ENCODE results near the gene GIPC1. TPM values are rescaled to one million over a fixed set of nuclear protein-coding genes. Genes with fewer than 3 reads are reported as not detected.

The GIPC1 gene
- total and polyA plus RNA-seq, 9 of the 15 experiments (the other 6 are each of a cell fraction or from before 2014, with no cell fraction given), result 0.49 to 54.7 (median 24.8) TPM

DNA sequence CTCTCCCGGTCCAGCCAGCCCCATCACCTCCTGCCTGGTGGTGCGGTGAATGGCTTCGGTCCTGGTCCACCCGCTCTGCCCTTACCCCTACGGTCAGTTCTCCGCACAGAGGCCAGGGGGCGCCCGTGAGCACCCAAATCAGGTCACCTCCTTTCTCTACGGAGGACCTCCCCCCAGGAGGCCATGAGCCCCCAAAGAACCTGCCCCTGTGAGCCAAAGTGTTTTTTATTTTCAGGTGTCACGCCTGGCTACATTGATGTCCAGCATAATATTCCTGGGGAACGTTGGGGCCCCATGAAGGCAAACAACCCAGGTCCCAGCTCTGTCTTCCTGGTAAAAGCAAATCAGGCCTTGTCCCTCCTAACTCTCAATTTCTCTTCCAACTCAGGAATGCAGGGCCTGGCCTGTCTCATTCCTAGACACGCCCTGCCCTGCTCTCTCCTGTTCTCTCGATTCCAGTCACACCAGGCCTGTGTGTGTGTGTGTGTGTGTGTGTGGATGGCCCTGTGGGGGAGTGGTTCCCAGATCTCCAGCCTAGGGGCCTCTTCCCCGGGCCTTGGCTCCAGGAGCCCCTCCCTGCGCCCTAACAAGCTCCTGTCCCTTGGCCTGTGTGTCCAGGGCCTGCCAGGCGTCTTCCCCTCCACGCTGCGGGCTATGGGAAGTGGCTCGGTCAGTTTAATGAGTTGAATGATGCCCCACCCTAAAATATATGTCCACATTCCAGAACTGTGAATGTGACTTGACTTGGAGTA is 9.7 kb upstream of the GIPC1 start (continued):
- TF ChIP-seq, protein P1, sequence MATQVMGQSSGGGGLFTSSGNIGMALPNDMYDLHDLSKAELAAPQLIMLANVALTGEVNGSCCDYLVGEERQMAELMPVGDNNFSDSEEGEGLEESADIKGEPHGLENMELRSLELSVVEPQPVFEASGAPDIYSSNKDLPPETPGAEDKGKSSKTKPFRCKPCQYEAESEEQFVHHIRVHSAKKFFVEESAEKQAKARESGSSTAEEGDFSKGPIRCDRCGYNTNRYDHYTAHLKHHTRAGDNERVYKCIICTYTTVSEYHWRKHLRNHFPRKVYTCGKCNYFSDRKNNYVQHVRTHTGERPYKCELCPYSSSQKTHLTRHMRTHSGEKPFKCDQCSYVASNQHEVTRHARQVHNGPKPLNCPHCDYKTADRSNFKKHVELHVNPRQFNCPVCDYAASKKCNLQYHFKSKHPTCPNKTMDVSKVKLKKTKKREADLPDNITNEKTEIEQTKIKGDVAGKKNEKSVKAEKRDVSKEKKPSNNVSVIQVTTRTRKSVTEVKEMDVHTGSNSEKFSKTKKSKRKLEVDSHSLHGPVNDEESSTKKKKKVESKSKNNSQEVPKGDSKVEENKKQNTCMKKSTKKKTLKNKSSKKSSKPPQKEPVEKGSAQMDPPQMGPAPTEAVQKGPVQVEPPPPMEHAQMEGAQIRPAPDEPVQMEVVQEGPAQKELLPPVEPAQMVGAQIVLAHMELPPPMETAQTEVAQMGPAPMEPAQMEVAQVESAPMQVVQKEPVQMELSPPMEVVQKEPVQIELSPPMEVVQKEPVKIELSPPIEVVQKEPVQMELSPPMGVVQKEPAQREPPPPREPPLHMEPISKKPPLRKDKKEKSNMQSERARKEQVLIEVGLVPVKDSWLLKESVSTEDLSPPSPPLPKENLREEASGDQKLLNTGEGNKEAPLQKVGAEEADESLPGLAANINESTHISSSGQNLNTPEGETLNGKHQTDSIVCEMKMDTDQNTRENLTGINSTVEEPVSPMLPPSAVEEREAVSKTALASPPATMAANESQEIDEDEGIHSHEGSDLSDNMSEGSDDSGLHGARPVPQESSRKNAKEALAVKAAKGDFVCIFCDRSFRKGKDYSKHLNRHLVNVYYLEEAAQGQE (IDR thresholded peaks at IDR 0.05; ENCODE audit: borderline replicate concordance), result peak; percentile 53; the same call in 1 of the 2 replicates
- TF ChIP-seq, protein P1 (CRISPR knock-in tag; IDR thresholded peaks at IDR 0.05; ENCODE audit: low read depth), result no peak
- TF ChIP-seq RAD21 (CRISPR knock-in tag; conservative IDR thresholded peaks at IDR 0.05 in 1 of 2, IDR thresholded peaks at IDR 0.05 in 1 of 2) (peak in 1 of 2 experiments; percentile 66; a peak in 2 of 4 replicates), ZNF77 (CRISPR knock-in tag; IDR thresholded peaks at IDR 0.05) (no peak), HDAC6 (IDR thresholded peaks at IDR 0.05; ENCODE audit: low read depth, low read length) (no peak), MAZ (CRISPR knock-in tag; conservative IDR thresholded peaks at IDR 0.05 in 1 of 2, IDR thresholded peaks at IDR 0.05 in 1 of 2) (peak in 1 of 2 experiments; percentile 46; a peak in 1 of 4 replicates), POLR2B (IDR thresholded peaks at IDR 0.05; ENCODE audit: low read depth, partially characterized antibody) (no peak), GABPB1 (CRISPR knock-in tag; IDR thresholded peaks at IDR 0.05) (0 out of 2 replicates have a peak, but pooled peaks have one; percentile 11), ZBTB7A (IDR thresholded peaks at IDR 0.05; ENCODE audit: borderline replicate concordance, control insufficient read depth, low read depth, low read length) (peak; percentile 50; the same call in 1 of the 2 replicates), KLF1 (tag; IDR thresholded peaks at IDR 0.05) (no peak), SMC3 (conservative IDR thresholded peaks at IDR 0.05; ENCODE audit: insufficient read depth, low read depth, low read length) (peak; percentile 35; the same call in 1 of the 2 replicates), ZNF79 (CRISPR knock-in tag; IDR thresholded peaks at IDR 0.05; ENCODE audit: low read depth) (no peak), FOXP1 (CRISPR knock-in tag; IDR thresholded peaks at IDR 0.05) (peak; percentile 53; the same call in 1 of the 2 replicates)
- TF ChIP-seq, protein P2, sequence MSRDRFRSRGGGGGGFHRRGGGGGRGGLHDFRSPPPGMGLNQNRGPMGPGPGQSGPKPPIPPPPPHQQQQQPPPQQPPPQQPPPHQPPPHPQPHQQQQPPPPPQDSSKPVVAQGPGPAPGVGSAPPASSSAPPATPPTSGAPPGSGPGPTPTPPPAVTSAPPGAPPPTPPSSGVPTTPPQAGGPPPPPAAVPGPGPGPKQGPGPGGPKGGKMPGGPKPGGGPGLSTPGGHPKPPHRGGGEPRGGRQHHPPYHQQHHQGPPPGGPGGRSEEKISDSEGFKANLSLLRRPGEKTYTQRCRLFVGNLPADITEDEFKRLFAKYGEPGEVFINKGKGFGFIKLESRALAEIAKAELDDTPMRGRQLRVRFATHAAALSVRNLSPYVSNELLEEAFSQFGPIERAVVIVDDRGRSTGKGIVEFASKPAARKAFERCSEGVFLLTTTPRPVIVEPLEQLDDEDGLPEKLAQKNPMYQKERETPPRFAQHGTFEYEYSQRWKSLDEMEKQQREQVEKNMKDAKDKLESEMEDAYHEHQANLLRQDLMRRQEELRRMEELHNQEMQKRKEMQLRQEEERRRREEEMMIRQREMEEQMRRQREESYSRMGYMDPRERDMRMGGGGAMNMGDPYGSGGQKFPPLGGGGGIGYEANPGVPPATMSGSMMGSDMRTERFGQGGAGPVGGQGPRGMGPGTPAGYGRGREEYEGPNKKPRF (IDR thresholded peaks at IDR 0.05; ENCODE audit: low read depth, low read length), result no peak
- TF ChIP-seq, protein P3, sequence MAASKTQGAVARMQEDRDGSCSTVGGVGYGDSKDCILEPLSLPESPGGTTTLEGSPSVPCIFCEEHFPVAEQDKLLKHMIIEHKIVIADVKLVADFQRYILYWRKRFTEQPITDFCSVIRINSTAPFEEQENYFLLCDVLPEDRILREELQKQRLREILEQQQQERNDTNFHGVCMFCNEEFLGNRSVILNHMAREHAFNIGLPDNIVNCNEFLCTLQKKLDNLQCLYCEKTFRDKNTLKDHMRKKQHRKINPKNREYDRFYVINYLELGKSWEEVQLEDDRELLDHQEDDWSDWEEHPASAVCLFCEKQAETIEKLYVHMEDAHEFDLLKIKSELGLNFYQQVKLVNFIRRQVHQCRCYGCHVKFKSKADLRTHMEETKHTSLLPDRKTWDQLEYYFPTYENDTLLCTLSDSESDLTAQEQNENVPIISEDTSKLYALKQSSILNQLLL (CRISPR knock-in tag; IDR thresholded peaks at IDR 0.05; ENCODE audit: borderline replicate concordance), result no peak

Data from K562 (cell line).